ELF-1 (cell line): ENCODE measurements around the gene FAAH.

Experiments
- DNase-seq: peaks from one replicate; pipeline ENCODE4 v3.0.0-alpha.2; 2016; ENCODE audit warnings: low read depth, low spot score

The FAAH gene

DNA sequence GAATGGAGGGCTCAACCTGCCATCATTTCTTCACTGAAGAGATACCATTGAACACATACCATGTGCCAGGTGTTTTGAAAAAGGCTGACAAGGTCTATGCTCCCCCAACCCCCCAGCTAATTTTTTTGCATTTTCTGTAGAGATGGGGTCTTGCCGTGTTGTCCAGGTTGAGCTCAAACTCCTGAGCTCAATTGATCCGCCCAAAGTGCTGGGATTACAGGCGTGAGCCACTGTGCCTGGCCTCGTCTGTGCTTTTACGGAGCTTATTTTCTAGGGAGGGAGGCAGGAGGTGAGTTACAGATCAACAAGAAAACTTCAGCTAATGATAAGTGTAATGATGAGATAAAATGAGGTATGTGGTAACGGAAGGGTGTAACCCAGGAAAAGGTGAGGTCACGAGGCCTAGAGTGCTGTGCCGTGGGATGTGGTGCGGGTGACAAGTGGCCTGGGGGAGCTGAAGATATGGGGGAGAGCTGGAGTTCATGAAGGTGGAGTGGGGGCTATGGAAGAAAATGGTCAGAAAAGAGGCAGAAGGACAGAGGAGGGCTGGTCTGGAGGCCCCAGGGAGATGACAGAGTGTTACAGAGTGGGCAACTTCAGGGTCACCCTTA is 28.2 kb downstream of the FAAH start:
- no peak for DNase-seq

DNA sequence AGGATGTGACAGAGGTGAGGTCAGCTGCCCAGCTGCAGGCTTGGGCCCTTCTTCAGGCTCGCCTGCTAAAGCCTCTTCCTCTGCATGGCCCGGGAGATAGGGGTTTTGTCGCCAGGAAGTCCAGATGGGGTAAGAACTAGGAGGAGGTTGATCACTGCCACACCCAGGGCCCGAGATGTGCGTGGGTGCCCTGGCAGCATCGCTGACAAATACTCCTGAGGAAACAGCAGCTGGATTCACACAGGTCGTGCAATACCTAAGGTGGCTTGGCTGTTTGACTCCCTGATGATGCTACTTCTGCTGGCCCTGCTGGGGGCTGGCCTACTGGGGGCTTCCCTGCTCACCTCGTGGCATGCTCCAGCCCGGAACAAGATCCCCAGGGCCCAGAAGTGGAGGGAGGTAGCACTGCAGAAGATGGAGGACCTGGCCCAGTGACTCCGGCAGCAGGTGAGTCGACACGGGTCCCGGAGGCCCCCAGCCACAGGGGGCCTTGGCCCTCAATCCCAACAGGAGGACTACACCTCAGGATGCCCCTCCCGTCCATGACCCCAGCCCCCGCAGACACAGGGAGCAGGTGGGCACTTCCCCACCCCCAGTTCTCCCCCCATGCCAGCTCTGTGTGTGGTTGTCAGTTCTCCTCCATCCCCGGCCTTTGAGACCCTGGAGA is 29.6 kb downstream of the FAAH start:
- DNase-seq: no peak

GRCh38 chr1:46424730-46425129 is 30.6 kb downstream of the FAAH start:
- no peak for DNase-seq

DNA sequence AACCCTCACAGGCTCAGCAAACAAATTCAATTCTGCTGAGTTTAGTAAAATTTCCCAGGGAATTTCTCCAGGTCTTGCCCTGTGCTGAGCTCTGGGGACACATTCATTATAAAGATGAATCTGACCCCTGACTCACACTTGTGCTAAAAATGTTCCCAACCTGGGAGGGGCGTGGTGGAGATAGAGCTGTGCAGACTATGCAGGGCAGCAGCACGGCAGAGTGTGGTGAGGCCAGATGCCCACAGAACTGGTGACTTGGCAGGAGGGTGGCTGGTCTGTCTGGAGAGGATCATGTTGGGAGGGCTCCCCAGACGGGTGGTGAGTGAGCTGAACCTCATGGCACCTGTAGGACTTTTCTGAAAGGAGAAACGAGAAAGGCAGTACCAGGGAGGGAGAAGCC is 31.6 kb downstream of the FAAH start:
- DNase-seq: no peak

DNA sequence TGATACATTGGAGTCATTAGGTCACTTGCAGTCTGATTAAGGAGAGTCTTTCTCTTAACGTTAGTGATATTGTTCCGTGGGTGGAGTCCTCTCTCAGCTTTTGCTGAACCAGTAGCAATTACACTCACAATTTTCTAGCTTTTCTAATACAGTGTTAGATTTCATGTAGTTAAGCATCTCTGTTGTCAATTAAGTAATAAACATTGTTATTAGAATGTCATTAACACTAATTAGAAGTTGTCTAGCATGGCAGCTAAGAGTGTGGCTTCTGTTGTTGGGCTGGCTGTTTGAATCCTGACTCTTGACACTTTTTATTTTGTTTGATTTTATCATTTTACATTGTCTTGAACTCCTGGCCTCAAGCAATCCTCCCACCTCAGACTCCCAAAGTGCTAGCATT is 33.4 kb downstream of the FAAH start:
- DNase-seq: no peak

- no peak for DNase-seq
Observed at GRCh38 chr1:46429436-46429835, 35.3 kb downstream of the FAAH start.

DNA sequence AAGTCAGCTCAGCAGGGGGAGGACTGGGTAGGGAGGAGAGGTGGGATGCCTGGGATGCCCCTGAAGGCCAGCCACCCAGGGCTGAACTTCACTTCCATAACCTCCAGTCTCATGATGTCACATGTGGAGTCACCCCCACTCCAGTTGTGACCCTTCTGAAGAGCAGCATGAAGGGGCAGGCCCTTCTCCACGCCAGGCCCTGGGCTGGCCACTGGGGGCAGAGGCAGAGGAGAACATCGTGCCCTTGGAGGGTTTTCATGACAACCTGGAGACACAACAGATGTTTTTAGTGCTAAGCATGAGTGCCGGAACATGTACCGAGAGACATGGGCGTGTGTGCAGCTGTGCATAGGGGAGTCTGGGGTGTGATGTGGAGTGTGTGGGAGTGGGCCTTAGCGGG is 37.6 kb downstream of the FAAH start:
- no peak for DNase-seq

DNA sequence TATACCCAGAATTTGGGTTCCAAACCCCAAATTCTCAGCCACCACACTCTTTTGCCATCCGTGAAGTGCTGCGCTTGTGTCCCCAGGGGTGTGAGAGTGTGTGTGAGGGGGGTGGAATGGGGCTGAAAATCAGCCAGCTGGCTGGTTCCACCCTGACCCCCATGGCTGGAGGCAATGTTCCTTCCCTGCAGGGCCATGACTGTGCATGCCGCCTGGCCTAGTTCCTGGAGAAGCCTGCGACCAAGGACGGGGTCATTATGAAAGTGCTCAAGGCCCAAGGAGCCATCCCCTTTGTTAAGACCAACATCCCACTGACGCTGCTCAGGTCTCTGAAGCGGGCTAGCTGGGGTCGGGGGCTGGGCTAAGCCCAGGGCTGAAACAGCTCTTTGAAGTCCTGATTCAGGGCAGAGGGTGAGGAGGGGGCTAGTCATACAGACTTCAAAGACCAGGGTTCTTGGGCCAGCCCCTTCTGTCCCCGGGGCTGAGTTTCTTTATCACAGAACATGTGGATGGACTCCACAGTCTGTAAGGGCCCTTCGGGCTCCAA is 38.7 kb downstream of the FAAH start:
- DNase-seq: peak; percentile 64

DNA sequence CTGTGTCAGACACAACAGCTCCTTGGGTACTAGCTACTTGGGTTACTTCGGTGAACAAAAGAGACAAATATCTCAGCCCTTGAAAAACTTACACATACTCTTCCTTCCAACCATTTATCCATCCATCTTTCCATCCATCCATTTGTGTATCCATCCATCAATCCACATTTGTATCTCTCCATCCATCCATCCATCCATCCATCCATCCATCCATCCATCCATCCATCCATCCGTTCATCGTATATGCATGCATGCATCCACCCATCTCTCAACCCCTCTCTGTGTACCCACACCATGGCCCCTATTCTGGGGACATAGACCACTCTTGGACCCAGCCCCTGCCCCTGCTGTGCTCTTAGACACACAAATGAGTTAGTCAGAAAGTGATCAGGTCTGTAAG is 40.2 kb downstream of the FAAH start:
- no peak for DNase-seq

DNA sequence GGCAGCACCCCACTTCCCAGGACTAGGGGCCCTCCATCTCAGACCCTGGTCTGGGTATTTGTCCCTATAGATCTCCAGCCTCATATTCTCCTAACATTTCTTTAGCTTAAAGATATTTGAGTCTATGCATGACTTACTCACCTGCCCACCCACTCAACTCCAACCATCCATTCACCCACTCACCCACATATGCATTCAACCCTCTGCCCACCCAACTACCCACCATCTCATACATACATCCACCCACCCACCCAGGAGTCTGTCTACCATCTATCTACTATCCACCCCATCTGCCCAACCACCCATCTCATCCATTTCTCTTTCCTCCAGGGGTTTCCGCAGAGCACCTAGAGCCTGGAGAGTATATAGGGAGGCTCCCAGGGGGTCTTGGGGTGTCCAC is 42.7 kb downstream of the FAAH start:
- no peak for DNase-seq

DNA sequence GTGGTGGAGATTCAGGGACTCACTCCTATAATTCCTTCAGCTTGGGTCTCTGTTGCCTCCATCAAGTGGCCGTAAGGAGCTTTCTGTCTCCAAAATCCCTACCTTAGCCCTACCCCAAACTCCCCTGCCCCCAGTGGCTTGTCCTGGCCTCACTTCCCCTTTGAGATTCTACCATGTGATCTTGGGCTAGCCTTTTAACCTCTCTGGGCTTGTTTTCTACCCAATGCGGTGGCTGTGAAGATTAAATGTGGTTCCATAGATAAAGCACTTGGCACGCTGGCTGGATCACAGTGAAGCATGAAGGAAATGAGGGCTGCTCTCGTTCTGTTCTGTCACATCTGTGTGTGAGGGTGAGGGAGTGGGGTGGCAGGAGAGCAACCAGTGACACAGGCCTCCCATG is 43.6 kb downstream of the FAAH start:
- DNase-seq: no peak

- no peak for DNase-seq
Observed at GRCh38 chr1:46438346-46438745, 44.2 kb downstream of the FAAH start.

DNA sequence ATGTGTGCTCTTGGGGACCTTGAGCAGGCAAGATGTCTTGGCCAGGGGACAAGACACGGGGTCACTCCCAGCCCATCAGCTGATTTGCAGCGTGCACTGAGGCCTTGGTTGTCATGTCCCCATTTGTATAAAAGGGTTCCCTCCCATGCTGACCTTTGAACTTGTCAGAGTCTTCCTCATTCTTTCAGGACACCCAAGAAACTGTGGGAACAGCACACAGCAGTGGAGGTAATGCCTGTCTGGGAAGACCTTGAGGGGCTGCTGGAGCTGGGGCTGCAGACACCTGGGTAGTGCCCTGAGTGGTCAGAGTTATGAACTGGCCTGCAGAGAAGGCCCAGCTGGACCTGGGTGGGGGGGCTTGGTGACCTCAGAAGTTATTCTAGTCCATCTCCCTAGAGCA is 46.4 kb downstream of the FAAH start:
- DNase-seq: no peak

DNA sequence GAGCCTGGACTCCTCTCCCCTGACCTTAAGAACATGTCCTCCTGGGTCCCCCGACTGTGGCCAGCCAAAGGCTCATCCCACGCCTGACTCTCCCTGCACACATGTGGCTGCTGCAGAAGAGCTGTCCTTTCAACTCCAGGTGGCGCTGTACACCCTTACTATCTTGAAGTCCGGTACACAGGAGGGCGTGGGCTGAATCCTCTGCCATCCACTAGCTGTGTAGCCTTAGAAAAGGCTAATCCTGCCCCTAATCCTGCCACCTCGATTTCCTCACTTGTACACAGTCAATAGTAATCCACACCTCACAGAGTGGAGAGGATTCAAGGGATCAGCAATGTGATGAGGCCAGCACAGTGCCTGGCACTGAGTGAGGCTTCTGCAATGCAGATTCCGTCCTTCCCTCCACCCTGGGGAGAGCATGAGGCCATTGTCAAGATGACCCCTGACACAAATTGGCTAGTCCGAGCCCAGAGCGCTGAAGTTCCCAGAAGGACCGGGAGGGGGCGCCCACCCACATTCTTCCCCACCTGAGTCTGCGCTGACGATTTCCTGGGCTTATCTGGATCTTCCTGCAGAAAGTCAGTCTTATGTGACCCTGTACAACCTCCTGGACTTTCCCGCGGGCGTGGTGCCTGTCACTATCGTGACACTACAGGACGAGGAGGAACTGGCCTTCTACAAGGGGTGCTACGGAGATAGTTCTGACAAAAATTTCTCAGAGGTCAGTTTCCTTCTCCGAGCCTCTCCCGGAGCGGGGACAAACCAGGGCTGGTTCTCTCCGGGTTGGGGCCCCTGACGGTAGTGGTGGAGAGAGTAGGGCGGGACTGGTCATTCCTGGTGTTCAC is 48.4 kb downstream of the FAAH start:
- DNase-seq: peak; percentile 99

GRCh38 chr1:46444466-46444865 is 50.3 kb downstream of the FAAH start:
- no peak for DNase-seq

- no peak for DNase-seq
Observed at GRCh38 chr1:46445773-46446256, 51.7 kb downstream of the FAAH start.

DNA sequence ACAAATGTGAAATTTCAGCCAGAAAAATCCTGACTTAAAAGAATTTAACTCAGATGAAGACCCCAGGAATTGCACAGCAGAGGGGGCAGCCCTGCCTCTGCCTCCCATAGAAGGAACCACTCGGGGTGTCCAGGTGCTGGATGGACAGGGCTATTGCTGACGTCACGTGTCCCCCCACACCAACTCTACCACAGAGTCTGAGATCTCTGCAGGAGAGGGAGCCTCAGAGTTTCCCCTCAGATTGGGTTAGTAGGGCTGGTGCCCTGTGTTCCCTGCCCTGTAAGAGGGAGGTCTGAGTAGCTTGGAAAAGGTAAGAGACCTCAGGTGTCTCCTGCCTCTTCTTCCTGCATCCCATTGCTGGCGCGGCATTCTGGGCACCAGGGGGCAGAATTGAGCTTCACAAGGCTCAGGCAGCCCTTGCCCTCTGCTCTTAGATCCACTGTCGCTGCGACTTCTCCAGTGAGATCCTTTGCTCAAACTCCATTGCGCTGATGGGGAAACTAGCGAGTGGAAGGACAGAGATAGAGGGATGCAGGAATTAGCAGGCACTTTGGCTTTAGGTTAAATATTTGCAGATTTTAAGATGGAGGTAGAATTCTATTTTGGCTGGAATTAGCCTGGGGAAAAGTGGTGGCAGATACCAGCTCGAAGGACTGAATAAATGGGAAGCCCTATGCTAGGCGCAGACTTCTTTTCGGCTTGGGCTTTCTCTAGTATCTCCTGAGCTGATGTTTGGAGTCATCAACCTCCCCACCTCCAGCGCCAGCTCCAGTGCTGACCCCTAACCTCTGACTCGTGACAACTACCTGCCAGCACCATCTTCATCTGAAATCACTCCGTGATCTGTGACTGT is 52.8 kb downstream of the FAAH start:
- DNase-seq: peak; percentile 95

GRCh38 chr1:46447499-46448108 is 53.5 kb downstream of the FAAH start:
- peak; percentile 56 for DNase-seq

GRCh38 chr1:46448109-46448911 is 54.2 kb downstream of the FAAH start:
- peak; percentile 85 for DNase-seq
